Skin of body (tissue), 2 donors: ENCODE data around the gene SPRED2. TPM values are rescaled to one million over a fixed set of nuclear protein-coding genes. Genes with fewer than 3 reads are reported as not detected.

Experiments used
- DNase-seq: peaks from one replicate; lab custom pipeline; 2025; lab: John Stamatoyannopoulos, UW
- total RNA-seq: library from RNA; depleted of rRNA; stranded (reverse); fragments of >200 nt; gene quantifications from one replicate; pipeline ENCODE4 v1.2.3, GENCODE V29; 2014

SPRED2 gene
- total RNA-seq, 1 donor from 2014 or later, result 11.4 TPM

GRCh38 chr2:65442420-65443020 lies 10.1 kb upstream of the SPRED2 start:
- no peak for DNase-seq

GRCh38 chr2:65438137-65438899 lies 5.9 kb upstream of the SPRED2 start:
- no peak for DNase-seq

GRCh38 chr2:65437392-65438135 lies 5.2 kb upstream of the SPRED2 start:
- no peak for DNase-seq

- DNase-seq, result peak; percentile 63
Measured at GRCh38 chr2:65436824-65437221, 4.4 kb upstream of the SPRED2 start.

- DNase-seq, result peak; percentile 88
Measured at GRCh38 chr2:65436169-65436823, 3.9 kb upstream of the SPRED2 start.

- DNase-seq, result peak; percentile 85
Measured at GRCh38 chr2:65435625-65436168, 3.3 kb upstream of the SPRED2 start.

GRCh38 chr2:65434592-65435241 lies 2.3 kb upstream of the SPRED2 start:
- no peak for DNase-seq

- DNase-seq, result peak; percentile 57
Measured at GRCh38 chr2:65431421-65432226, 775 bp downstream of the SPRED2 start.

GRCh38 chr2:65430603-65431420 lies 1.6 kb downstream of the SPRED2 start:
- peak; percentile 53 for DNase-seq

GRCh38 chr2:65429786-65430602 lies 2.4 kb downstream of the SPRED2 start:
- DNase-seq, result peak; percentile 26

GRCh38 chr2:65427532-65427931 lies 4.9 kb downstream of the SPRED2 start:
- DNase-seq, result no peak

GRCh38 chr2:65425276-65425675 lies 7.1 kb downstream of the SPRED2 start:
- no peak for DNase-seq

GRCh38 chr2:65424391-65424790 lies 8.0 kb downstream of the SPRED2 start:
- no peak for DNase-seq

- no peak for DNase-seq
Measured at GRCh38 chr2:65421432-65421748, 11.0 kb downstream of the SPRED2 start.

GRCh38 chr2:65420712-65421431 lies 11.5 kb downstream of the SPRED2 start:
- DNase-seq, result peak; percentile 40

- no peak for DNase-seq
Measured at GRCh38 chr2:65417509-65418085, 14.8 kb downstream of the SPRED2 start.

GRCh38 chr2:65416945-65417344 lies 15.5 kb downstream of the SPRED2 start:
- no peak for DNase-seq

- DNase-seq, result no peak
Measured at GRCh38 chr2:65416321-65416720, 16.1 kb downstream of the SPRED2 start.
